ENCODE measurements around the gene IFT27. TPM values are rescaled to one million over a fixed set of nuclear protein-coding genes. Genes with fewer than 3 reads are reported as not detected.

The IFT27 gene
- total and polyA plus RNA-seq, 2 of the 4 experiments (the other 2 are of a cell fraction), result 14.5 to 26.9 TPM

- no peak for DNase-seq
- Histone ChIP-seq H3K9ac (ENCODE audit: low read depth, low read length) (no peak overlapping the region), H3K9me3 (ENCODE audit: control insufficient read depth, insufficient read depth, low read length) (peaks cover 4% of the 10 kb centered on the region; the same call in 1 of the 2 replicates), H4K91ac (ENCODE audit: insufficient read depth, low read depth, low read length) (no peak overlapping the region), H3K79me1 (ENCODE audit: low read depth in 1 of 2, low read length in 2 of 2) (no peaks in the 10 kb centered on the region), H2BK20ac (ENCODE audit: low read depth, low read length) (no peak overlapping the region), H3K56ac (ENCODE audit: extremely low read depth, insufficient read depth, low read length) (no peak overlapping the region), H3K23ac (ENCODE audit: low read depth, low read length) (no peak overlapping the region), H2BK5ac (ENCODE audit: low read depth, low read length, poor library complexity, severe bottlenecking) (no peak overlapping the region), H2AK5ac (ENCODE audit: low read depth, low read length) (no peak overlapping the region), H4K20me1 (ENCODE audit: insufficient read depth, low read length) (no peaks in the 10 kb centered on the region), H2BK120ac (ENCODE audit: low read depth, low read length) (no peak overlapping the region), H3K9me1 (ENCODE audit: insufficient read depth, low read length) (no peaks in the 10 kb centered on the region), H4K8ac (ENCODE audit: low read depth in 2 of 2, low read length in 2 of 2) (no peak overlapping the region), H3K14ac (replicated peaks; ENCODE audit: low read depth, low read length) (no peak overlapping the region), H3K18ac (ENCODE audit: low read depth, low read length) (no peak overlapping the region), H3K4me2 (ENCODE audit: low read depth, low read length) (no peak overlapping the region), H3K4me1 (ENCODE audit: control insufficient read depth, insufficient read depth, low read length) (no peaks in the 10 kb centered on the region), H3K27me3 (ENCODE audit: control insufficient read depth, insufficient read depth, low read length) (peaks cover 33% of the 10 kb centered on the region), H2BK15ac (ENCODE audit: low read depth, low read length) (no peak overlapping the region), H3K36me3 (ENCODE audit: control insufficient read depth, insufficient read depth, low read length) (no peaks in the 10 kb centered on the region), H4K5ac (ENCODE audit: low read depth, low read length) (no peak overlapping the region), H3K4ac (ENCODE audit: low read depth, low read length) (no peak overlapping the region), H2AFZ (replicated peaks; ENCODE audit: low read length, poor library complexity) (no peak overlapping the region), H3K27ac (ENCODE audit: insufficient read depth, low read length) (no peak overlapping the region), H3K4me3 (ENCODE audit: insufficient read depth, low read depth, low read length) (no peak overlapping the region), H2AK9ac (replicated peaks; ENCODE audit: low read depth, low read length, poor library complexity) (no peak overlapping the region)
- no TSS peak for BruUV-seq (replicated peaks)
- intact Hi-C loops (cut with micrococcal nuclease), result no loop called here
- POLR2A ChIA-PET (ENCODE audit: unreplicated experiment), result no interaction called here
- 40% methylated on average over 1 of the region's 8 CpGs; no CpG with 5 or more reads in 1 of the 2 experiments for WGBS, 2 experiments (ENCODE audit: extremely low coverage in 2 of 2, insufficient read length in 1 of 2)
- in situ Hi-C loops (cut with MboI; ENCODE audit: low sequenced_read_pairs), result no loop called here
- ATAC-seq (ENCODE audit: low read depth), result no peak
- TF ChIP-seq CEBPB (IDR thresholded peaks at IDR 0.05; ENCODE audit: low read depth, low read length) (no peak), MAZ (IDR thresholded peaks at IDR 0.05; ENCODE audit: borderline replicate concordance, low read depth, low read length) (no peak), BHLHE40 (IDR thresholded peaks at IDR 0.05; ENCODE audit: low read depth, low read length) (no peak)
- TF ChIP-seq, protein P1, sequence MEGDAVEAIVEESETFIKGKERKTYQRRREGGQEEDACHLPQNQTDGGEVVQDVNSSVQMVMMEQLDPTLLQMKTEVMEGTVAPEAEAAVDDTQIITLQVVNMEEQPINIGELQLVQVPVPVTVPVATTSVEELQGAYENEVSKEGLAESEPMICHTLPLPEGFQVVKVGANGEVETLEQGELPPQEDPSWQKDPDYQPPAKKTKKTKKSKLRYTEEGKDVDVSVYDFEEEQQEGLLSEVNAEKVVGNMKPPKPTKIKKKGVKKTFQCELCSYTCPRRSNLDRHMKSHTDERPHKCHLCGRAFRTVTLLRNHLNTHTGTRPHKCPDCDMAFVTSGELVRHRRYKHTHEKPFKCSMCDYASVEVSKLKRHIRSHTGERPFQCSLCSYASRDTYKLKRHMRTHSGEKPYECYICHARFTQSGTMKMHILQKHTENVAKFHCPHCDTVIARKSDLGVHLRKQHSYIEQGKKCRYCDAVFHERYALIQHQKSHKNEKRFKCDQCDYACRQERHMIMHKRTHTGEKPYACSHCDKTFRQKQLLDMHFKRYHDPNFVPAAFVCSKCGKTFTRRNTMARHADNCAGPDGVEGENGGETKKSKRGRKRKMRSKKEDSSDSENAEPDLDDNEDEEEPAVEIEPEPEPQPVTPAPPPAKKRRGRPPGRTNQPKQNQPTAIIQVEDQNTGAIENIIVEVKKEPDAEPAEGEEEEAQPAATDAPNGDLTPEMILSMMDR (conservative IDR thresholded peaks at IDR 0.05; ENCODE audit: low read depth, low read length), result no peak
- TF ChIP-seq, protein P2, sequence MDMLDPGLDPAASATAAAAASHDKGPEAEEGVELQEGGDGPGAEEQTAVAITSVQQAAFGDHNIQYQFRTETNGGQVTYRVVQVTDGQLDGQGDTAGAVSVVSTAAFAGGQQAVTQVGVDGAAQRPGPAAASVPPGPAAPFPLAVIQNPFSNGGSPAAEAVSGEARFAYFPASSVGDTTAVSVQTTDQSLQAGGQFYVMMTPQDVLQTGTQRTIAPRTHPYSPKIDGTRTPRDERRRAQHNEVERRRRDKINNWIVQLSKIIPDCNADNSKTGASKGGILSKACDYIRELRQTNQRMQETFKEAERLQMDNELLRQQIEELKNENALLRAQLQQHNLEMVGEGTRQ (IDR thresholded peaks at IDR 0.05; ENCODE audit: low read depth, low read length), result peak; percentile 78
- dilution Hi-C loops (cut with HindIII; ENCODE audit: low sequenced_read_pairs, unreplicated experiment), result no loop called here
- CTCF ChIA-PET, result no interaction called here
These were observed 34.6 kb downstream of the IFT27 start for GRCh38 chr22:36741204-36741793.

Measured in IMR-90 (cell line).